ENCODE results near the gene THOC7. TPM values are rescaled to one million over a fixed set of nuclear protein-coding genes. Genes with fewer than 3 reads are reported as not detected.

Gene THOC7
- total RNA-seq, 1 experiment from 2014 or later, result 67.3 TPM

DNA sequence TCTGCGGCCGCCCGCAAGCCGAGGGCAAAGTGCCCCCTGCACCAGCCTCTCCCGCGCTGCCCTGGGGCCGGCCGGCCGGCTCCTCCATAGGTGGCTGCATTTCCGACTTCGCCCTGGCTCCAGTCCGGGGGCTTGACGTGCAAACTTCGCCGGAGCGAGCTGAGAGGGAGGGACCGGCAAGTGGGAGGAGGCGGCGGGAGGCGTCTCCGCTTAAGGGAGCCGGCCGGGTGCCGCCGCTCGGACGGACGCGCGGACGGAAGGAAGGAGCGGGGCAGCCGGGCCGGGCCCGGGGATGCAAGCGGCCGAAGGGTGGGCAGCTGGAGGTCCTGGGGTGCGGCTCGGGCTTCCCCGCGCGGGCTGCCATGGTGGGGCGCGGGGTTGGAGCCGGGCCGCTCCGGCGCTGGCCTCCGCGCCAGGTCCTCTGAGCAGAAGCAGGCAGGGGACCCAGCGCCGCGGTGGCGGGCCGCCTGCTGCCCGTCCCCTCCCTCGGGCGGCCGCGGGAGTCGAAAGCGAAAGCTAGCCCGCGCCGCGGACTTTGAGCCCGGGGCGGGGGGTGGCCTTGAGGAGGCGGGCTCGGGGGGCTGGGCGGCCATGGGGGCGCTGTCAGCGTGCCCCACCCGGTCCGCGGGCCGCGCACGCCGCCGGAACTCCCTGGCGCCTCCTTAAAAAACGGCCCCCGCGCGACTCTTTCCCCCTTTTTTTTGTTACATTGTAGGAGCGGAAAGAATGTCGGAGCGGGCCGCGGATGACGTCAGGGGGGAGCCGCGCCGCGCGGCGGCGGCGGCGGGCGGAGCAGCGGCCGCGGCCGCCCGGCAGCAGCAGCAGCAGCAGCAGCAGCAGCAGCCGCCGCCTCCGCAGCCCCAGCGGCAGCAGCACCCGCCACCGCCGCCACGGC lies 48.5 kb upstream of the THOC7 start, which contains the start of gene SCAANT1:
SCAANT1 (minus strand) TSS at position 511 of the 895 bp plus-strand sequence.
- peak within 1 kb of the TSS; percentile 91 for H3K27ac ChIP-seq (ENCODE audit: low read depth, low read length)
- H3K9me3 ChIP-seq (ENCODE audit: control insufficient read depth in 1 of 2, insufficient read depth in 1 of 2, low read depth in 1 of 2, low read length in 2 of 2), result no peaks in the 10 kb centered on the region
- peak; percentile 62 for DNase-seq (ENCODE audit: low read depth, low spot score)
- peak within 1 kb of the TSS; percentile 63 to 74 for H3K4me3 ChIP-seq (replicated peaks in 1 of 2; ENCODE audit: low read depth in 1 of 2, low read length in 2 of 2)
- H3K9me2 ChIP-seq (ENCODE audit: insufficient read depth), result no peaks in the 10 kb centered on the region
- CTCF ChIA-PET, result interaction anchor here (0.6 kb wide), 1 partner anchor 10 kb away, joined by 3 read pairs; no protein-coding TSS in a partner anchor
- H4K20me1 ChIP-seq (ENCODE audit: insufficient read depth), result no peaks in the 10 kb centered on the region
- POLR2A ChIA-PET, result no interaction called here
- peak within 1 kb of the TSS; percentile 79 for H3K9ac ChIP-seq (ENCODE audit: low read length)
- peaks cover 49% of the 10 kb centered on the region for H3K79me2 ChIP-seq (ENCODE audit: insufficient read depth, low read length)
- no peaks in the 10 kb centered on the region for H3K27me3 ChIP-seq (ENCODE audit: insufficient read depth, low read length)
- peak; percentile 80 for ATAC-seq
- peak within 1 kb of the TSS; percentile 89 for H3K4me2 ChIP-seq (ENCODE audit: low read length)
- no TSS peak for BruUV-seq (replicated peaks)
- H2AFZ ChIP-seq (ENCODE audit: low read depth, low read length, poor library complexity, severe bottlenecking), result no peak within 1 kb of the TSS
- RAD21 ChIA-PET (ENCODE audit: low non-redundant PET in 1 of 2, low total read pairs in 2 of 2, uncharacterized antibody in 2 of 2, unreplicated experiment in 2 of 2), result interaction anchor here in 1 of 2 experiments (0.6 kb wide), 1 partner anchor 14 kb away, joined by 3 read pairs; no protein-coding TSS in a partner anchor
- peaks cover 12 to 25% of the 10 kb centered on the region in 2 experiments; a peak in 3 of 4 replicates for H3K4me1 ChIP-seq (ENCODE audit: control insufficient read depth in 1 of 2, insufficient read depth in 2 of 2, low read length in 2 of 2)
- intact Hi-C loops (cut with micrococcal nuclease), result loop anchor here (5.0 kb wide), 1 partner anchor 50 kb away; the partner anchor contains the start of genes ATXN7 and THOC7
- 0 out of 4 replicates have a peak, but pooled peaks cover 0 to 5% of the 10 kb centered on the region in 2 experiments for H3K36me3 ChIP-seq (ENCODE audit: control insufficient read depth in 1 of 2, insufficient read depth in 2 of 2, low read length in 2 of 2)
- peak; percentile 35 for TF ChIP-seq SP1 (IDR thresholded peaks at IDR 0.05; ENCODE audit: low read depth)
- peak; percentile 72 for TF ChIP-seq YY1 (IDR thresholded peaks at IDR 0.05; ENCODE audit: extremely low read depth, insufficient replicate concordance, low read depth, low read length)
- TF ChIP-seq ELF1 (IDR thresholded peaks at IDR 0.05; ENCODE audit: borderline replicate concordance, low read depth), result no peak
- peak; percentile 16 for TF ChIP-seq POLR2A (IDR thresholded peaks at IDR 0.05; ENCODE audit: borderline replicate concordance, extremely low read depth, insufficient read depth, insufficient read length)
- no peak for TF ChIP-seq EZH2phosphoT487 (IDR thresholded peaks at IDR 0.05; ENCODE audit: borderline replicate concordance)
- no peak for TF ChIP-seq RAD21 (IDR thresholded peaks at IDR 0.05; ENCODE audit: low read depth)
- no peak for TF ChIP-seq TCF7L2 (IDR thresholded peaks at IDR 0.05; ENCODE audit: borderline replicate concordance, extremely low read depth, insufficient read depth, insufficient read length)
- TF ChIP-seq CBX3 (IDR thresholded peaks at IDR 0.05; ENCODE audit: low read depth), result 0 out of 2 replicates have a peak, but pooled peaks have one; percentile 47
- TF ChIP-seq SIN3A (IDR thresholded peaks at IDR 0.05; ENCODE audit: low read depth), result peak; percentile 72
- TF ChIP-seq JUND (IDR thresholded peaks at IDR 0.05), result no peak; the same call in 1 of the 2 replicates
- no peak for TF ChIP-seq EZH2 (IDR thresholded peaks at IDR 0.05)
- TF ChIP-seq, protein P1, sequence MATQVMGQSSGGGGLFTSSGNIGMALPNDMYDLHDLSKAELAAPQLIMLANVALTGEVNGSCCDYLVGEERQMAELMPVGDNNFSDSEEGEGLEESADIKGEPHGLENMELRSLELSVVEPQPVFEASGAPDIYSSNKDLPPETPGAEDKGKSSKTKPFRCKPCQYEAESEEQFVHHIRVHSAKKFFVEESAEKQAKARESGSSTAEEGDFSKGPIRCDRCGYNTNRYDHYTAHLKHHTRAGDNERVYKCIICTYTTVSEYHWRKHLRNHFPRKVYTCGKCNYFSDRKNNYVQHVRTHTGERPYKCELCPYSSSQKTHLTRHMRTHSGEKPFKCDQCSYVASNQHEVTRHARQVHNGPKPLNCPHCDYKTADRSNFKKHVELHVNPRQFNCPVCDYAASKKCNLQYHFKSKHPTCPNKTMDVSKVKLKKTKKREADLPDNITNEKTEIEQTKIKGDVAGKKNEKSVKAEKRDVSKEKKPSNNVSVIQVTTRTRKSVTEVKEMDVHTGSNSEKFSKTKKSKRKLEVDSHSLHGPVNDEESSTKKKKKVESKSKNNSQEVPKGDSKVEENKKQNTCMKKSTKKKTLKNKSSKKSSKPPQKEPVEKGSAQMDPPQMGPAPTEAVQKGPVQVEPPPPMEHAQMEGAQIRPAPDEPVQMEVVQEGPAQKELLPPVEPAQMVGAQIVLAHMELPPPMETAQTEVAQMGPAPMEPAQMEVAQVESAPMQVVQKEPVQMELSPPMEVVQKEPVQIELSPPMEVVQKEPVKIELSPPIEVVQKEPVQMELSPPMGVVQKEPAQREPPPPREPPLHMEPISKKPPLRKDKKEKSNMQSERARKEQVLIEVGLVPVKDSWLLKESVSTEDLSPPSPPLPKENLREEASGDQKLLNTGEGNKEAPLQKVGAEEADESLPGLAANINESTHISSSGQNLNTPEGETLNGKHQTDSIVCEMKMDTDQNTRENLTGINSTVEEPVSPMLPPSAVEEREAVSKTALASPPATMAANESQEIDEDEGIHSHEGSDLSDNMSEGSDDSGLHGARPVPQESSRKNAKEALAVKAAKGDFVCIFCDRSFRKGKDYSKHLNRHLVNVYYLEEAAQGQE (IDR thresholded peaks at IDR 0.05; ENCODE audit: low read depth), result no peak
- peak; percentile 37 for TF ChIP-seq EGR1 (IDR thresholded peaks at IDR 0.05; ENCODE audit: low read depth)
- TF ChIP-seq POLR2AphosphoS5 (IDR thresholded peaks at IDR 0.05; ENCODE audit: low read depth, low read length), result no peak; the same call in 1 of the 2 replicates
- TF ChIP-seq FOSL1 (IDR thresholded peaks at IDR 0.05; ENCODE audit: low read depth), result no peak
- TF ChIP-seq, protein P2, sequence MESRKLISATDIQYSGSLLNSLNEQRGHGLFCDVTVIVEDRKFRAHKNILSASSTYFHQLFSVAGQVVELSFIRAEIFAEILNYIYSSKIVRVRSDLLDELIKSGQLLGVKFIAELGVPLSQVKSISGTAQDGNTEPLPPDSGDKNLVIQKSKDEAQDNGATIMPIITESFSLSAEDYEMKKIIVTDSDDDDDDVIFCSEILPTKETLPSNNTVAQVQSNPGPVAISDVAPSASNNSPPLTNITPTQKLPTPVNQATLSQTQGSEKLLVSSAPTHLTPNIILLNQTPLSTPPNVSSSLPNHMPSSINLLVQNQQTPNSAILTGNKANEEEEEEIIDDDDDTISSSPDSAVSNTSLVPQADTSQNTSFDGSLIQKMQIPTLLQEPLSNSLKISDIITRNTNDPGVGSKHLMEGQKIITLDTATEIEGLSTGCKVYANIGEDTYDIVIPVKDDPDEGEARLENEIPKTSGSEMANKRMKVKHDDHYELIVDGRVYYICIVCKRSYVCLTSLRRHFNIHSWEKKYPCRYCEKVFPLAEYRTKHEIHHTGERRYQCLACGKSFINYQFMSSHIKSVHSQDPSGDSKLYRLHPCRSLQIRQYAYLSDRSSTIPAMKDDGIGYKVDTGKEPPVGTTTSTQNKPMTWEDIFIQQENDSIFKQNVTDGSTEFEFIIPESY (IDR thresholded peaks at IDR 0.05; ENCODE audit: extremely low read depth, insufficient replicate concordance, low read length), result no peak
- TF ChIP-seq CEBPB (IDR thresholded peaks at IDR 0.05; ENCODE audit: low read depth), result no peak
- TF ChIP-seq, protein P3, sequence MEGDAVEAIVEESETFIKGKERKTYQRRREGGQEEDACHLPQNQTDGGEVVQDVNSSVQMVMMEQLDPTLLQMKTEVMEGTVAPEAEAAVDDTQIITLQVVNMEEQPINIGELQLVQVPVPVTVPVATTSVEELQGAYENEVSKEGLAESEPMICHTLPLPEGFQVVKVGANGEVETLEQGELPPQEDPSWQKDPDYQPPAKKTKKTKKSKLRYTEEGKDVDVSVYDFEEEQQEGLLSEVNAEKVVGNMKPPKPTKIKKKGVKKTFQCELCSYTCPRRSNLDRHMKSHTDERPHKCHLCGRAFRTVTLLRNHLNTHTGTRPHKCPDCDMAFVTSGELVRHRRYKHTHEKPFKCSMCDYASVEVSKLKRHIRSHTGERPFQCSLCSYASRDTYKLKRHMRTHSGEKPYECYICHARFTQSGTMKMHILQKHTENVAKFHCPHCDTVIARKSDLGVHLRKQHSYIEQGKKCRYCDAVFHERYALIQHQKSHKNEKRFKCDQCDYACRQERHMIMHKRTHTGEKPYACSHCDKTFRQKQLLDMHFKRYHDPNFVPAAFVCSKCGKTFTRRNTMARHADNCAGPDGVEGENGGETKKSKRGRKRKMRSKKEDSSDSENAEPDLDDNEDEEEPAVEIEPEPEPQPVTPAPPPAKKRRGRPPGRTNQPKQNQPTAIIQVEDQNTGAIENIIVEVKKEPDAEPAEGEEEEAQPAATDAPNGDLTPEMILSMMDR (IDR thresholded peaks at IDR 0.05 in 2 of 3, conservative IDR thresholded peaks at IDR 0.05 in 1 of 3; ENCODE audit: borderline replicate concordance in 1 of 3, insufficient read depth in 1 of 3, low read depth in 2 of 3, low read length in 2 of 3), result no peak

Data from HCT116 (cell line).